Breast epithelium (tissue), 4 donors: Measurements from ENCODE around the gene GPHN. TPM values are rescaled to one million over a fixed set of nuclear protein-coding genes. Genes with fewer than 3 reads are reported as not detected.

ENCODE experiments used
- DNase-seq, 2 donors: peaks; one replicate each; pipeline ENCODE4 v3.0.0-alpha.2; 2019; ENCODE audit warnings: low spot score in 2 of 2
- H3K27ac ChIP-seq, 2 donors: fragments of 200-600 bp; sonication (generic) in 1 of 2; one replicate each; pipeline ENCODE4 v1.5.1; 2016 to 2019; ENCODE audit warnings: mild to moderate bottlenecking in 1 of 2
- H3K27me3 ChIP-seq, 2 donors: fragments of 200-600 bp; sonication (generic) in 1 of 2; one replicate each; pipeline versions ENCODE4 v1.5.1 to v1.6.0; 2017 to 2019; ENCODE audit warnings: control low read depth in 1 of 2, mild to moderate bottlenecking in 1 of 2
- H3K36me3 ChIP-seq: fragments of 200-600 bp; one replicate; pipeline ENCODE4 v1.5.1; 2019
- H3K4me1 ChIP-seq, 2 donors: fragments of 200-600 bp; sonication (generic); one replicate each; pipeline ENCODE4 v1.5.1; 2016 to 2019; ENCODE audit warnings: control low read depth in 1 of 2
- H3K4me3 ChIP-seq, 3 donors: fragments of 200-600 bp; sonication (generic); 1 replicate in 2 of 3; 2 replicates in 1 of 3; pipeline ENCODE4 v1.5.1; 2016 to 2019; ENCODE audit warnings: mild to moderate bottlenecking in 3 of 3, moderate library complexity in 2 of 3
- H3K9me3 ChIP-seq, 2 donors: fragments of 200-600 bp; sonication (generic) in 1 of 2; one replicate each; pipeline ENCODE4 v1.5.1; 2016 to 2019; ENCODE audit warnings: control low read depth in 1 of 2
- POLR2A ChIP-seq: fragments of 450-650 bp; IDR thresholded peaks from one replicate; pipeline ENCODE4 v1.6.1; 2016; ENCODE audit warnings: antibody characterized with exemption, mild to moderate bottlenecking, moderate library complexity
- POLR2AphosphoS5 ChIP-seq, 3 donors: sonication (generic); formaldehyde crosslinking; IDR thresholded peaks; one replicate each; pipeline ENCODE4 v1.6.1; 2017; ENCODE audit warnings: antibody characterized with exemption in 3 of 3
- intact Hi-C: fragments of 100-400 bp; cut with DNase I; formaldehyde crosslinking; loops from one replicate; pipeline ENCODE4 v1.15.1; 2023; ENCODE audit warnings: low total_unique reads
- total RNA-seq, 3 donors: library from RNA; depleted of rRNA; stranded (reverse); fragments of >200 nt; gene quantifications; one replicate each; pipeline ENCODE4 v1.1.0, GENCODE V29; 2016
- TF ChIP-seq, protein P1 (sequence below), 3 donors: fragments of 450-650 bp; IDR thresholded peaks; one replicate each; pipeline ENCODE4 v1.5.1; 2016 to 2017; ENCODE audit warnings: antibody characterized with exemption in 3 of 3, mild to moderate bottlenecking in 3 of 3, moderate library complexity in 3 of 3

GPHN gene
- total RNA-seq, 3 donors from 2014 or later = 20.9 to 39.0 (median 24.9) TPM

GRCh38 chr14:66649498-66649897 lies 141.6 kb downstream of the GPHN start:
- no peaks in the 10 kb centered on the region for H3K36me3 ChIP-seq
- TF ChIP-seq POLR2A (no peak), POLR2AphosphoS5 (IDR thresholded peaks at IDR 0.05) (no peak)
- TF ChIP-seq, protein P1, sequence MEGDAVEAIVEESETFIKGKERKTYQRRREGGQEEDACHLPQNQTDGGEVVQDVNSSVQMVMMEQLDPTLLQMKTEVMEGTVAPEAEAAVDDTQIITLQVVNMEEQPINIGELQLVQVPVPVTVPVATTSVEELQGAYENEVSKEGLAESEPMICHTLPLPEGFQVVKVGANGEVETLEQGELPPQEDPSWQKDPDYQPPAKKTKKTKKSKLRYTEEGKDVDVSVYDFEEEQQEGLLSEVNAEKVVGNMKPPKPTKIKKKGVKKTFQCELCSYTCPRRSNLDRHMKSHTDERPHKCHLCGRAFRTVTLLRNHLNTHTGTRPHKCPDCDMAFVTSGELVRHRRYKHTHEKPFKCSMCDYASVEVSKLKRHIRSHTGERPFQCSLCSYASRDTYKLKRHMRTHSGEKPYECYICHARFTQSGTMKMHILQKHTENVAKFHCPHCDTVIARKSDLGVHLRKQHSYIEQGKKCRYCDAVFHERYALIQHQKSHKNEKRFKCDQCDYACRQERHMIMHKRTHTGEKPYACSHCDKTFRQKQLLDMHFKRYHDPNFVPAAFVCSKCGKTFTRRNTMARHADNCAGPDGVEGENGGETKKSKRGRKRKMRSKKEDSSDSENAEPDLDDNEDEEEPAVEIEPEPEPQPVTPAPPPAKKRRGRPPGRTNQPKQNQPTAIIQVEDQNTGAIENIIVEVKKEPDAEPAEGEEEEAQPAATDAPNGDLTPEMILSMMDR (IDR thresholded peaks at IDR 0.05) = no peak
- DNase-seq = no peak
- no peaks in the 10 kb centered on the region for H3K9me3 ChIP-seq
- no peaks in the 10 kb centered on the region for H3K27me3 ChIP-seq
- H3K4me1 ChIP-seq = no peaks in the 10 kb centered on the region
- no peak overlapping the region for H3K27ac ChIP-seq
- H3K4me3 ChIP-seq = no peak overlapping the region
- intact Hi-C loops = no loop called here

DNA sequence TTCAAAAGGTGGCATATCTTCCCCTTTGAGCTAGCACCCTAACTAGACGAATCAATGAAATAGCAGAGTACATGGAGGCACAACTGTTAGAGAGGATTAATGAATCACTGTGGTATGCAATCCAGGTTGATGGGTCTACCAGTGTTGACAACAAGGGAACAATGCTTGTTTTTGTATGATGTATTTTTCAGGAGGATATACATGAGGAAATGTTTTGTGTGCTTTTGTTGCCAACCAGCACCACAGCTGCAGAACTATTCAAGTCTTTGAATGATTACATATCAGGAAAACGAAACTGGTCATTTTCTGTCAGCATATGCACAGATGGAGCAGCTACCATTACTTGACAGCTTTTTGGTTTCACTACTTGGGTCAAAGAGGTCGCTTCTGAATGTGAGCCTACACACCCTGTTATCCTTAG lies 142.6 kb downstream of the GPHN start:
- H3K27me3 ChIP-seq = no peaks in the 10 kb centered on the region
- H3K4me1 ChIP-seq = no peaks in the 10 kb centered on the region
- H3K27ac ChIP-seq = no peak overlapping the region
- no peaks in the 10 kb centered on the region for H3K36me3 ChIP-seq
- H3K4me3 ChIP-seq = no peak overlapping the region
- TF ChIP-seq POLR2A = no peak
- TF ChIP-seq, protein P1 (IDR thresholded peaks at IDR 0.05) = no peak
- H3K9me3 ChIP-seq = peaks cover 0 to 3% of the 10 kb centered on the region in 2 donors
- intact Hi-C loops = no loop called here
- DNase-seq = no peak

- Histone ChIP-seq H3K27ac (no peak overlapping the region), H3K9me3 (peaks cover 0 to 15% of the 10 kb centered on the region in 2 donors), H3K27me3 (no peaks in the 10 kb centered on the region), H3K36me3 (no peaks in the 10 kb centered on the region), H3K4me1 (no peaks in the 10 kb centered on the region), H3K4me3 (no peak overlapping the region)
- TF ChIP-seq POLR2A (no peak), POLR2AphosphoS5 (IDR thresholded peaks at IDR 0.05) (no peak)
- TF ChIP-seq, protein P1 (IDR thresholded peaks at IDR 0.05) = no peak
- DNase-seq = no peak
- intact Hi-C loops = no loop called here
These were observed 143.7 kb downstream of the GPHN start for GRCh38 chr14:66651536-66652220.

DNA sequence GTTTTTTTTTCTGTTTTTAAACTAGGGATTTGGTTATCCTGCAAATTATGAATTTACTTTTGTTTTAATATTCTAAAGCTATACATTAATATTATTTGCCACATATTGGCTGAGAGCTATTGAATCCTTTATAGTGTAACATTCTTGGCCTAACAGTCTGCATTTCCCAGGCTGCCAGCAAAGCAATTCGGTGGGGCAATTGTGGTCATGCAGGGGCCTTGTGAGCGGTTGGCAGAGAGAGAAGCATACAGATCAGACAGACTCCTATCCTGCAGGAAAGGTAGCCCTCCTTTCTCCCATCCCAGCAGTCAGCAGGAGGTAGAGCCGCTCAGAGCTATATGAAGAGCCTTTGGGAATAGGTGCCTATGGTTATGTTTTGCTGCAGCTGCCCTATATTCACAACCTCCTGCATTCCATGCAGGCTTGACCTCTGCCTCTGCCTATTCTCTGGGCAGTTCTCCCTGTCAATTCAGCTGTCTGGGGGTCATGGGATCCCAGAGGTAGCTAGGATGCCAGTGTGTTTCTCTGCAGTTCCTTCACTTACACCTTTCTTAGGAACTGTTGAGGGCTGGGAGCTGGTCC lies 144.7 kb downstream of the GPHN start:
- TF ChIP-seq POLR2A (no peak), POLR2AphosphoS5 (IDR thresholded peaks at IDR 0.05) (no peak)
- TF ChIP-seq, protein P1 (IDR thresholded peaks at IDR 0.05) = no peak
- Histone ChIP-seq H3K27ac (no peak overlapping the region), H3K4me3 (no peak overlapping the region), H3K9me3 (peaks cover 7 to 24% of the 10 kb centered on the region in 2 donors), H3K36me3 (no peaks in the 10 kb centered on the region), H3K4me1 (no peaks in the 10 kb centered on the region), H3K27me3 (no peaks in the 10 kb centered on the region)
- intact Hi-C loops = no loop called here
- DNase-seq = no peak

GRCh38 chr14:66657780-66658179 lies 149.8 kb downstream of the GPHN start:
- DNase-seq = no peak
- TF ChIP-seq, protein P1 (IDR thresholded peaks at IDR 0.05) = no peak
- TF ChIP-seq POLR2AphosphoS5 (IDR thresholded peaks at IDR 0.05) (no peak), POLR2A (no peak)
- H3K9me3 ChIP-seq = peaks cover 10 to 36% of the 10 kb centered on the region in 2 donors
- H3K27ac ChIP-seq = no peak overlapping the region
- no peaks in the 10 kb centered on the region for H3K36me3 ChIP-seq
- intact Hi-C loops = loop anchor here (5.0 kb wide), 1 partner anchor 320 kb away; no protein-coding TSS in a partner anchor
- no peaks in the 10 kb centered on the region for H3K27me3 ChIP-seq
- no peaks in the 10 kb centered on the region for H3K4me1 ChIP-seq
- no peak overlapping the region for H3K4me3 ChIP-seq
